HepG2 (cell line): ENCODE results near the gene KCTD1. TPM values are rescaled to one million over a fixed set of nuclear protein-coding genes. Genes with fewer than 3 reads are reported as not detected.

Source experiments
- ATAC-seq: fragments of 200-7000 bp; cut with Tn5 transposase; 3 replicates; pipeline ENCODE4 v1.9.1; 2020; ENCODE audit warnings: mild to moderate bottlenecking, moderate library complexity
- BruUV-seq: library from RNA; stranded (reverse); fragments of 400-500 nt; replicated peaks from 2 replicates; lab custom pipeline; 2021; lab: Mats Ljungman, UMichigan
- CTCF ChIA-PET: fragments of 300-600 bp; formaldehyde crosslinking; extraction: SDS; loops from one replicate; lab custom pipeline; 2021; ENCODE audit warnings: low total read pairs, inconsistent platforms, low intra/inter-chr PET ratio; lab: Yijun Ruan, JAX
- POLR2A ChIA-PET: fragments of 350-600 bp; sonication (Branson Sonifier 250); formaldehyde crosslinking; loops from one replicate; lab custom pipeline; 2020; ENCODE audit warnings: antibody characterized with exemption, inconsistent platforms; lab: Yijun Ruan, JAX
- DNase-seq: peaks from one replicate; pipeline ENCODE4 v3.0.0-alpha.2; 2015; ENCODE audit warnings: low spot score
- FAIRE-seq: peaks from 3 replicates; lab custom pipeline; 2011; peaks lifted over from hg19 to GRCh38; lab: Jason Lieb, UNC
- H2AFZ ChIP-seq: one replicate; pipeline ENCODE4 v1.6.1; 2011; ENCODE audit warnings: low read length, inconsistent platforms
- H3K27ac ChIP-seq: fragments of 300-600 bp; 3 replicates; pipeline ENCODE4 v1.8.0; 2011; ENCODE audit warnings: mixed run types, mild to moderate bottlenecking, mixed read lengths, low read length, inconsistent platforms; ENCODE audit not compliant: insufficient read depth; ENCODE audit errors: extremely low read length
- H3K27me3 ChIP-seq, 2 experiments: fragments of 200-600 bp in 1 of 2; 2 replicates in 1 of 2; 3 replicates in 1 of 2; pipeline versions ENCODE4 v1.6.0 to v1.8.0; 2011; ENCODE audit warnings: low read length in 2 of 2, mild to moderate bottlenecking in 2 of 2, moderate library complexity in 2 of 2, inconsistent platforms in 1 of 2; ENCODE audit not compliant: insufficient read depth in 2 of 2, control insufficient read depth in 1 of 2
- H3K36me3 ChIP-seq, 2 experiments: fragments of 200-600 bp in 1 of 2; replicated peaks in 1 of 2; 2 replicates in 1 of 2; 3 replicates in 1 of 2; pipeline versions ENCODE4 v1.5.1 to v1.8.0; 2011; ENCODE audit warnings: low read length in 2 of 2, inconsistent platforms in 1 of 2; ENCODE audit not compliant: insufficient read depth in 2 of 2, control insufficient read depth in 1 of 2
- H3K4me1 ChIP-seq: 2 replicates; pipeline ENCODE4 v1.5.1; 2012; ENCODE audit warnings: low read length, inconsistent platforms; ENCODE audit not compliant: insufficient read depth
- H3K4me2 ChIP-seq: 2 replicates; pipeline ENCODE4 v1.6.0; 2011; ENCODE audit warnings: low read depth, low read length, inconsistent platforms
- H3K4me3 ChIP-seq, 3 experiments: fragments of 200-600 bp in 1 of 3; sonication (generic), shearing (Covaris generic) in 1 of 3; replicated peaks in 1 of 3; 2 replicates each; pipeline ENCODE4 v1.5.1; 2011 to 2016; ENCODE audit warnings: low read length in 3 of 3, inconsistent platforms in 2 of 3, low read depth in 2 of 3, mild to moderate bottlenecking in 2 of 3, control low read depth in 1 of 3, mixed read lengths in 1 of 3; ENCODE audit not compliant: insufficient read depth in 1 of 3
- H3K79me2 ChIP-seq: one replicate; pipeline ENCODE4 v1.6.1; 2011; ENCODE audit warnings: low read length, inconsistent platforms; ENCODE audit not compliant: insufficient read depth
- H3K9ac ChIP-seq: 2 replicates; pipeline ENCODE4 v1.6.0; 2011; ENCODE audit warnings: mild to moderate bottlenecking, low read depth, low read length, inconsistent platforms; ENCODE audit not compliant: insufficient read depth
- H3K9me3 ChIP-seq: 2 replicates; pipeline ENCODE4 v1.5.1; 2012; ENCODE audit warnings: mild to moderate bottlenecking, low read length
- H4K20me1 ChIP-seq: 2 replicates; pipeline ENCODE4 v1.6.0; 2011; ENCODE audit warnings: inconsistent platforms, mild to moderate bottlenecking, low read length, moderate library complexity; ENCODE audit not compliant: insufficient read depth
- CHCHD3 ChIP-seq: sonication (generic); formaldehyde crosslinking; IDR thresholded peaks from 2 replicates; pipeline ENCODE4 v1.8.0; 2022; ENCODE audit warnings: mild to moderate bottlenecking, missing genetic modification reagents, moderate library complexity
- IKZF1 ChIP-seq: fragments of 450-650 bp; IDR thresholded peaks from 2 replicates; pipeline ENCODE4 v1.7.1; 2016
- KIAA2018 ChIP-seq: sonication (generic); formaldehyde crosslinking; IDR thresholded peaks from 2 replicates; pipeline ENCODE4 v1.5.0; 2020; ENCODE audit warnings: mild to moderate bottlenecking, missing genetic modification reagents, borderline replicate concordance
- LRRFIP1 ChIP-seq: sonication (generic); formaldehyde crosslinking; conservative IDR thresholded peaks from 2 replicates; pipeline ENCODE4 v1.4.0; 2020; ENCODE audit warnings: missing genetic modification reagents
- NFE2 ChIP-seq: sonication (generic); formaldehyde crosslinking; IDR thresholded peaks from 2 replicates; pipeline ENCODE4 v1.4.0; 2020; ENCODE audit warnings: missing genetic modification reagents
- WIZ ChIP-seq: sonication (generic); formaldehyde crosslinking; IDR thresholded peaks from 2 replicates; pipeline ENCODE4 v1.5.1; 2020; ENCODE audit warnings: mild to moderate bottlenecking, missing genetic modification reagents
- ZFP1 ChIP-seq: IDR thresholded peaks from 2 replicates; pipeline ENCODE4 v1.6.1; 2016
- ZNF275 ChIP-seq: sonication (generic); formaldehyde crosslinking; IDR thresholded peaks from 2 replicates; pipeline ENCODE4 v1.8.0; 2022; ENCODE audit warnings: missing genetic modification reagents, mild to moderate bottlenecking, inconsistent platforms, borderline replicate concordance
- ZNF326 ChIP-seq: sonication (generic); formaldehyde crosslinking; IDR thresholded peaks from 2 replicates; pipeline ENCODE4 v1.4.0; 2020; ENCODE audit warnings: missing genetic modification reagents, borderline replicate concordance
- WGBS: methylation state at CpG from one replicate; pipeline ENCODE4 v1.1.6; 2017; ENCODE audit warnings: low lambda C conversion rate; 5-methylcytosine and 5-hydroxymethylcytosine counted together
- in situ Hi-C: cut with HindIII; loops from 2 replicates; pipeline ENCODE4 v1.10.0; 2017; ENCODE audit warnings: low pct_unique_long_range_greater_than_20kb; ENCODE audit not compliant: extremely low pct_ligation_motif_present
- intact Hi-C: fragments of 100-400 bp; cut with micrococcal nuclease; formaldehyde crosslinking; loops from one replicate; pipeline ENCODE4 v1.10.0; 2022; ENCODE audit not compliant: unreplicated experiment
- polyA plus RNA-seq, 8 experiments: library from polyadenylated mRNA; depleted of rRNA in 3 of 8; stranded (reverse) in 7 of 8; unstranded in 1 of 8; fragments of >200 nt; fragmentation: Illumina TruSeq in 4 of 8; extraction: Trizol in 4 of 8; gene quantifications; 2 replicates each; pipeline versions ENCODE4 v1.2.1 to v1.2.3, GENCODE V29; 2011 to 2016; ENCODE audit warnings: low read depth in 4 of 8, missing spikeins in 1 of 8, mixed read lengths in 1 of 8; ENCODE audit not compliant: insufficient read depth in 1 of 8
- total RNA-seq, 5 experiments: library from RNA; depleted of rRNA; stranded (reverse); fragments of >200 nt; fragmentation: Illumina TruSeq; extraction: Trizol; gene quantifications; 2 replicates each; pipeline ENCODE4 v1.2.3, GENCODE V29; 2016; ENCODE audit warnings: low read depth in 1 of 5

KCTD1 gene
- total and polyA plus RNA-seq, 2 of the 13 experiments (the other 11 are each of a cell fraction or from before 2014, with no cell fraction given) = 2.7 to 6.8 TPM

GRCh38 chr18:26479065-26479680, 69.2 kb downstream of the KCTD1 start:
- no peak overlapping the region for H3K4me2 ChIP-seq
- CTCF ChIA-PET = no interaction called here
- DNase-seq (no peak), ATAC-seq (no peak), FAIRE-seq (no peak)
- no peaks in the 10 kb centered on the region for H3K9me3 ChIP-seq
- in situ Hi-C loops (no loop called here), intact Hi-C loops (no loop called here)
- no peak overlapping the region for H2AFZ ChIP-seq
- H3K4me3 ChIP-seq = no peak overlapping the region
- H3K9ac ChIP-seq = no peak overlapping the region
- H3K27me3 ChIP-seq = no peaks in the 10 kb centered on the region
- POLR2A ChIA-PET = no interaction called here
- no peak overlapping the region for H3K27ac ChIP-seq
- no peaks in the 10 kb centered on the region for H3K36me3 ChIP-seq
- peaks cover 10% of the 10 kb centered on the region for H3K4me1 ChIP-seq
- no peaks in the 10 kb centered on the region for H4K20me1 ChIP-seq
- H3K79me2 ChIP-seq = no peaks in the 10 kb centered on the region
- WGBS = 93% methylated on average over 26 of the region's 26 CpGs
- BruUV-seq = no TSS peak
- TF ChIP-seq ZNF326 (no peak), KIAA2018 (CRISPR knock-in tag) (no peak), ZFP1 (CRISPR knock-in tag) (no peak), NFE2 (CRISPR knock-in tag) (no peak), ZNF275 (CRISPR knock-in tag) (no peak), LRRFIP1 (CRISPR knock-in tag) (no peak), CHCHD3 (no peak), IKZF1 (no peak), WIZ (CRISPR knock-in tag) (no peak)
